SU-DHL-6 (cell line): ENCODE data around the gene BMPR1A.

Experiments used
- CTCF ChIP-seq: fragments of 200-600 bp; sonication (generic); IDR thresholded peaks from one replicate; pipeline ENCODE4 v1.5.1; 2017; ENCODE audit warnings: antibody characterized with exemption, mild to moderate bottlenecking, low read length, moderate library complexity; ENCODE audit not compliant: insufficient read depth, poor library complexity, severe bottlenecking
- EZH2phosphoT487 ChIP-seq: fragments of 200-600 bp; sonication (generic), shearing (Covaris generic); conservative IDR thresholded peaks from 2 replicates; pipeline ENCODE4 v1.6.1; 2018; ENCODE audit warnings: mild to moderate bottlenecking, antibody characterized with exemption, low read length, moderate library complexity, mixed read lengths

- TF ChIP-seq CTCF (no peak), EZH2phosphoT487 (no peak)
Measured at GRCh38 chr10:86721232-86721631, 35.2 kb upstream of the BMPR1A start.
